Activated CD8-positive, alpha-beta memory T cell treated with anti-CD3 and anti-CD28 coated beads for 36 hours (primary cell): ENCODE data around the gene ATXN10. TPM values are rescaled to one million over a fixed set of nuclear protein-coding genes. Genes with fewer than 3 reads are reported as not detected.

Experiments used
- CTCF ChIA-PET: fragments of 350-600 bp; sonication (Branson Sonifier 250); formaldehyde crosslinking; loops from one replicate; lab custom pipeline; 2021; ENCODE audit warnings: antibody characterized with exemption; lab: Charles Lee
- POLR2A ChIA-PET: fragments of 350-600 bp; sonication (Branson Sonifier 250); formaldehyde crosslinking; loops from one replicate; lab custom pipeline; 2021; ENCODE audit warnings: antibody characterized with exemption; lab: Charles Lee
- total RNA-seq, 2 experiments: library from RNA; stranded (reverse); gene quantifications; one replicate each; pipeline ENCODE4 v1.2.3, GENCODE V29; 2021

The ATXN10 gene
- total RNA-seq, 2 experiments from 2014 or later, result 105 to 120 TPM

DNA sequence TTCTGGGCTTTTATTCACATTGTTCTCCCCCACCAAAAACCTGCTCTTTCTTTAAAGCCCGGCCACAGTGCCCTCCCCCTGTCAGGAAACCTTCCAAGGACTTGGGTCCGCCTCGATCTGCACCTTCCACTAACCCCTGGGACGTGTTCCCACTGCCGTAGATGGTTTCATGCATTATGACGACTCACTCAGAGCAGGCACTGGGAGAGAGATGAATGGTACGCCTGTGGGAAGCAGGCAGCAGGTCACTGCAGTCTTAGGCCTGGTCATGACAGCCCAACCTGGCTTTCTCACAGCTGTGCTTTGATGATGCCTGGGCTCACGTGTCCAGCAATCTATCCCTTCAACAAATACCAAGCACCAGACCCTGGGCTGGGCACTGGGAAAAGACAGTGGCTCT is 189.6 kb downstream of the ATXN10 start:
- CTCF ChIA-PET, result no interaction called here
- POLR2A ChIA-PET, result no interaction called here

DNA sequence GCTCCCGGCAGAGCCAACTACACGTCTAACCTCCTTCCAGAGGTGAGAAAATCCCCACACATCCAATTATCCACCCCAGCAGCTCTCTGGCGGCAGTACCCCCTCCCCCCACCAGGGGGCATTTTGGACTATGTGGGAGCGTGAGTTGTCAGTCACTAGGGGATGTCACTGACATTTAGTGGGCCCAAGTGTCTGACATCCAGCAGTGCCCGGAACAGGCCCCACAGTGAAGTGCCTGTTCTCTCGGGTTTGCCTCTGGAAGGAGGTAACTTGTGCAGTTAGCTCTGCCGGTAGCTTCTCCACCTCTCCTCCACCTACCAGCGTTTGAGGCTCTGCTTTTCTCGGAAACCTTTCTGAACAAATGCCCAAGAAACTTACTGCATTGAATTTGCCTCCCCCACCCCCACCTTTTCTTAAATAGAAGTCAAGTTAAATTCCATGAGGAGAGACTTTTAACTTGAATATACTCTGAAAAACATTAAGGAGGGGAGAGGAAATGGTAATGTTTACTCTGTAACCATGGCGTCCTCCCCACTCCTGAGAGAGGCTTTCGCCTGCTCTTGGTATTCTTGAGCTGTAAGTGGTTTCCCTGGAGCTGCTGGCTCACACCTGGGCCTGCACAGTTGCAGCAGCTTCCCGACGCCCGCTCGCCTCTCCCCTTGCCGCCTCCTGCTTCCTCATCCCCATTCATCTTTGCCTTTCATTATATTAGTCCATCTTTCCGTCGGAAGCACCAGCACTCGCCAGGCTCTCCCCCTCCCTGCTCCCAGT is 192.5 kb downstream of the ATXN10 start:
- POLR2A ChIA-PET, result no interaction called here

DNA sequence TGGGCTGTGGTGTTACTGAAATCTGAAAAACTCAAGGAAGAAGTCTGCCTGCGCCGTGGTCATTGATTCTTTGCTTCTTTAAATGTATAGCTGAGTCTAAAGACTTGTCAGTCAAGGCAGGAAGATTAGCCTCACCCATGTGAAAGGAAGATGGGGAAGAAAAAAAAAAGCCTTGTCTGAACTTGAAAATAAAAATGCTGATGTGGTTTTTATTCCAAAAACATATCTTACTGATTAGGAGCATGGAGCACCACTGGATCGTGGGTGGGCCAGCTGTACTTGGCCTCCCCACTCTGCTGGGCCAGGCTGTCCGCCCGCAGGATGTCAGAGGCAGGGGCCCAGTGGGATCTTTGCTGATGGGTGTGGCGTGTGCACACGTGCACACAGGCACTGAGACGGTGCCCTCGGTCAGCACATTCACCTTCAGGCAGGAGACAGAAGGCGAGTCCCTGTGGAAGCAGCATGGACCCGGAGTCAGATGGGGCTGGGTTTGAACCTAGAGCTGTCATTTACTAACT is 193.4 kb downstream of the ATXN10 start:
- CTCF ChIA-PET, result interaction anchor here (0.6 to 1.0 kb wide), 4 partner anchors 31 to 281 kb away, joined by 3 to 4 read pairs (median 4); no protein-coding TSS in a partner anchor
- POLR2A ChIA-PET, result no interaction called here

More for the DNA sequence above, 192.5 kb downstream of the ATXN10 start:
- CTCF ChIA-PET, result interaction anchor here (0.6 to 1.9 kb wide), 10 partner anchors 24 to 286 kb away, joined by 3 to 9 read pairs (median 4); no protein-coding TSS in a partner anchor

DNA sequence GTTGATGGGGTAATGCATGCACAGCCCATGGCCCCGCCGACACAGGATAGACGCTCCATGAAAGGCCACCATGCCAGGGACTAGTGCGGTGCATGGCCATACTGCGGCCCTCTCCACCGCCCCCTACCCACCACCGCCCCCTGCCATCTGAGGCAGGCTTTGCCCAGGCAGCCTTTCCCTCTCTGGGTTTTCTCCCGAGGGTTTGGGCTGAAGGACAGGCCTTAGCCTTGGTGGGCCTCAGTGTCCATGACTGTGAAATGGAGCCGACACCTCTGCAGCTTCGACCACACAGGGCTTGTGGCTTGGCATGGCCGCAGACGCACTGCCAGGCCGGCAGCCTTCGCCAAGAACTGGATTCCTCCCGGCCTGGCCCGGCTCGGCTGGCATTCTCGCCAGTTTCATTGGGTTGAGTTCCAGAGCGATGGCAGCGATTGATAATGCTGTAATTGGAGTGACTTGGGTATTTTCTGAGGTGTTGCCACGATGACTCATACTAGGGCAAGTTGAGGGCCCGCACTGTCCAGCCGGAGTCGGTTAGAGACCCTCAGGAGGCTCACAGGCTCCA is 194.0 kb downstream of the ATXN10 start:
- POLR2A ChIA-PET, result no interaction called here

DNA sequence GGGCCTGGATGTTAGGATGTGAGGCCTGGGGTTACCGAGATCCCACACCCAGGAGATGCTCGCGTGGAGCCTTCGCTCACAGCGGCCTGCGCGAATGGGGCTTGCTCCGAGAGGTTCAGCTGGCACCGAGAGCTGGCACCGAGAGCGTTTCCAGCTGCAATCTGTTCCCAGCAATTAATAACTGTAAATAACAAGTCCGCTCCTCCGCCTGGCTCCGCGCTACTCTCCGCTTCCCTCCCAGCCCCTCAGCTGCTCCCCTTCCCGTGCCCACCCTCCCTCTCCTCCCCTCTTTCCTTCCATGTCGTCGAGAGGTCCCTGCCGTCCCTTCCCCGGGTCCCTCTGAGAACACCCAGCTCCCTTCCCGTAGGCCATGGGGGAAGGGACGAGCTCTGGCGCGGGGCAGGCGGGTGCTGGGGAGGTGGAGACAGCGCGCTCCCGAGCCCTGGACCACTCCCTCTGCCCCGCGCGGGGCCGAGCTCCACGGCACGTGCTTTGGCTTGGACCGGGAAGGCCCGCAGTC is 194.6 kb downstream of the ATXN10 start:
- ChIA-PET POLR2A (no interaction called here), CTCF (interaction anchor here (1.1 kb wide), 1 partner anchor 288 kb away, joined by 3 read pairs; no protein-coding TSS in a partner anchor)

More for the DNA sequence above, 194.0 kb downstream of the ATXN10 start:
- CTCF ChIA-PET, result no interaction called here

DNA sequence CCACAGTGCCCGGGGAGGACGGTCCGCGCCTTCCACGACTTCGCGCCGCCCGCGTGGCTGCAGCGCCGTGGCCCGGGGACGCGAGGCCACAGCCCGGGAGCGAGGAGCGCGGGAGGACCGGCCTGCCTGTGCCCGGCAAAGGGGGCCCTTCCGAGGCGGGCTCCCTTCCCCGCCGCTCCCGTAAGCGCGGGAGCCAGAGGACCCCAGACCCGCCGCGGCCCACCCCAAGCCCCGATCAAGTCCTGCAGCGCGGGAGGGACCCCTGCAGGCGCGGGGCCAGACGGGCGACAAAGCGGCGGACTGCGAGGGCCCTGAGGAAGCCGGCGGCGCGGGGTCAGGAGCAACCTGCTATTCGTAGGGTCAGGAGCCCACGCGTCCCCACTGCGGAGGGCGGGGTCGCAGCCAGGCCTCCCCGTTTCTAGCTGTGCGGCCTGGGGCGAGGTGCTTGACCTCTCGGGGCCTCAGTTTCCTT is 195.0 kb downstream of the ATXN10 start:
- CTCF ChIA-PET, result interaction anchor here (1.1 kb wide), 1 partner anchor 288 kb away, joined by 3 read pairs; no protein-coding TSS in a partner anchor
- POLR2A ChIA-PET, result no interaction called here

DNA sequence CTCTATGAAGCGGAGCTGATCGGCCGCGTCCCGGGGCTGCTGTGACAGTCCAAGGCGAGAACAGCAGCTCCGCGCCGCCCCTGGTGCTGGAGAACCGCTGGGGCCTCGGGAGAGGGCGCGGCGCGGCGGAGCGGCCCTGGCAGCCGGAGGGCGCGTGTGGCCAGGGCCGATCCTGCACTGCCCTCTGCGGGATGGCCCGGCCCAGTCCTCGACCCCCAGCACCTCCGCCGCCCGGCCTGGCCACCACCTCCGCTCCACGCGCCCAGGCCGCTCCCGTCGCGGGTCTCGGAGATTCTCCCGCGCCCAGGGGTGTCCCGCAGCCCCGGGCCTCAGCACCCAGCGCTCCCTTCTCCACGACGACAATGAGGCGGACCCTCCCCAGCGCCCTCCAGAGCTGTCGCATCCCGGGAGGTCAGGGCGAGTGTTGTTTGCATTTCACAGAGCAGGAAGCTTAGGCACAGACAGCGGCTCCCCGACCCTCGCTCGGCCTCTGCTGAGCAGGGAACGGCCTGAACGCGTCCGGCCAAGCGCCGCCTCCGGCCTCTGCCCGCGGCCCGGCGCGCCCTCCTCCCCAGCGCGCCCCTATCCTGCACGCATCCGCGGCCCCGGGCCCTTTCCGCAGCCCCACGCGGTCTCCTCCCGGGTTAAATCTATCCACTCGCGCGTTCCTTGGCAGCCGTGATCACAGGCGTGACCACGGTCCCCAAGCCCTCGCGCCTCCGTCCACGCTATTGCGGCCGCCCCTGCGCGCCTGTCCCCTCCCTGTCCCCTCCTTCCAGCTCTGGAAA is 195.7 kb downstream of the ATXN10 start:
- CTCF ChIA-PET, result interaction anchor here (1.1 kb wide), 1 partner anchor 289 kb away, joined by 3 read pairs; no protein-coding TSS in a partner anchor

DNA sequence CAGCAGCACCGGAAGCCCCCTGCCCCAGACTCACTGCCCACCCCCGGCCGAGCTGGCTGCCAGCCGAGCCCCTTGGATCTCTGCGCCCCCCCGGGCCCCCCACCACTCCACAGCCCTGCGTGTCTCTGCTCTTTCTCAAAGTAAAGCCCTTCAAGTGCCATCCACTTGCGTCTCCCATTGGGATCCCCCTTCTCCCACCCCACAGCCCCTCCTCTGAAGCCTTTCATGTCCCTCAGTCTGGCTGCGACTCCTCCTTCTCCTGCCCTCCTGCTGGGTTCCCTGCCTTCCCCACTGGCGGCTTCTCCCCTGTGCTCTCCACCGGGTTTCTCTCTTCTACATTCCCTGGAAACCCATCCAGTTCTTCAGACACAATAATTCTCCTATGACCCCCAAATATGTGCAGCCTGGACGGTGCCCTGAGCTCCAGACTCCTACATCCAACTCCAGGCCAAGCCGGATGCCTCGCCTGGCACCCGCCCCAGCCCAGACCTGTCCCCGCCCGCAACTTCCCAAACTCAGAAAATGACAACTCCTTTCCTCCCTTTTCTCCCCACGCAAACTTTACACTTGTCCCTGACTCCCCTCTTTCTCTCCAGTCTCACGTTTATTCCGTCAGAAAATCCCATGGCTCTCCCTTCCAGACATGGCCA is 196.4 kb downstream of the ATXN10 start:
- CTCF ChIA-PET, result no interaction called here

More for the DNA sequence above, 195.7 kb downstream of the ATXN10 start:
- POLR2A ChIA-PET, result no interaction called here

DNA sequence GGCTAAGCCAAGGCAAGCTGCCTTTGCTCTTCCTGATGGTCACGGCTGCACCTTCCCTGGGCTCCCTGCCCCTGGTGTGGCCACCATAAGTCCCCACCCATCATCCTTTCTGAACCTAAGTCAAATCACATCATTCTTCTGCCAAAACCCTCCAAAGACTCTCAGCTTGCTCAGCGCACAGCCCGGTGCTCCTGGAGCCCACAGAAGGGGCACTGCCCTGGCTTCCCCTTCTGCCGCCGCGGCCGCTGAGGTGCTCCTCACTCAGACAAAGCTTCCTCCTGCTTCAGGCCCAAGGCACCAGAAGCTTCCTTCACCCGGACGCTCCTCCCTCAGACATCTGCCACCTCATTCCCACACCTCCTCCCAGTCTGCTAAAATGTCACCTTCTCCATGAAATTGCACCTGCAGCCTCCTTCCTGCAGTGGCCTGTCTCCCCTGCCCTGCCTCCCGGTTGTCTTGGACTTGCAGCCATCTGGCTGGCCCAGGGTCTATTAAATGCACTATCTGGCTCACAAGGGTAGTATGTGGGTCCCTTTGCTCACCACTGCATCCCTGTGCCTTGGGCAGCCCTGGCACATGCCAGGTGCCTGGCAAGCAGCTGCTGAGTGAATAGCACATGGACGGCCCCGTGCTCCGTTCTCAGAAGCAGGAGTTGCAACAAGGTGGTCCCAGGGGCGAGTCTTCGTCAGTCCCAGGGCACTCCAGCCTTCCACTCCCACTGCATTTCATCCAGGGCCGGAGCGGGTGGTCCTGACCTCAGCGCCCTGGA is 197.1 kb downstream of the ATXN10 start:
- CTCF ChIA-PET, result no interaction called here
- POLR2A ChIA-PET, result no interaction called here

More for the DNA sequence above, 196.4 kb downstream of the ATXN10 start:
- POLR2A ChIA-PET, result no interaction called here

DNA sequence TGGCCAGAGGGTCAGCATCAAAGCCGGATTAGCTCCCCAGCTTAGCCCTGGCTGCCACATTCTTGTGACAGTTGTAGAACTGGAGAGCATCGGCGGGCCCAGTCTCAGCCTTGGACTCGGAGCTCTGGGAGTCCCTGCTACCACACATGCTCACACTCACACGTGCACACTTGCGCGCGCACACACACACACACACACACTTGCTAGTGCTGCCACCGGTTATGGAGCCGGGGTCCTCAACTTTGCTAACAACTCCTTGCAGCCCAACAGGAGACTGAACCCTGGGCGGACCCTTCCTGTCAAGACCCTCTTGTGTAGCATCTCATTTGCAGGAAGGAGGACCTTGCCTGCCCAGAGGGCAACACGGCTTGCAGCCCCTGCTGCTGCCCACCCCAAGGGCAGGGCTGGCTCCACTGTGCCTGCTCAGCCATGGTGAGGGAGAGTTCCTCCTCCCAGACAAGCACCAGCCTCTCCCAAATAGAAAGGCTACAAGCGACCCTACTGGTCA is 197.8 kb downstream of the ATXN10 start:
- ChIA-PET POLR2A (no interaction called here), CTCF (interaction anchor here (1.0 kb wide), 1 partner anchor 224 kb away, joined by 3 read pairs; no protein-coding TSS in a partner anchor)

DNA sequence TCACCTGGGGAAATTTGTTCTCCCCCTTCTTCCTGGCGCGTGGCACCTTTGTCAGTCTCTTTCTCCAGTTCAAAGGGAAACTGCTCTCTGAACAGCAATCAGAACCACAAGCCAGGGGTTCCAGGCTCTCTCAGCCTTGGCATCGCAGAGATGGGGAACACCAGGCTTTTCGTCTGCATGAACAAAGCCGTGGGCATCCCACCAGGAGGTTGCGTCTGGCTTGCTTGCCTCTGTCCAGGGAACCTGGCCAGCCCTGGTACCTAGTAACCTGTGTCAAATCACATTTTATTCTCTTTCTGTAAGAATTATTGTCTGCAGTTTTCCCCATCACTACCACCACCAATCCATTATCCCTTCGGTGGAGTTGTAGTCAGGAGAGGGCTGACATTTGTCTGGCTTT is 198.4 kb downstream of the ATXN10 start:
- POLR2A ChIA-PET, result no interaction called here
- CTCF ChIA-PET, result interaction anchor here (1.0 kb wide), 1 partner anchor 225 kb away, joined by 3 read pairs; no protein-coding TSS in a partner anchor

DNA sequence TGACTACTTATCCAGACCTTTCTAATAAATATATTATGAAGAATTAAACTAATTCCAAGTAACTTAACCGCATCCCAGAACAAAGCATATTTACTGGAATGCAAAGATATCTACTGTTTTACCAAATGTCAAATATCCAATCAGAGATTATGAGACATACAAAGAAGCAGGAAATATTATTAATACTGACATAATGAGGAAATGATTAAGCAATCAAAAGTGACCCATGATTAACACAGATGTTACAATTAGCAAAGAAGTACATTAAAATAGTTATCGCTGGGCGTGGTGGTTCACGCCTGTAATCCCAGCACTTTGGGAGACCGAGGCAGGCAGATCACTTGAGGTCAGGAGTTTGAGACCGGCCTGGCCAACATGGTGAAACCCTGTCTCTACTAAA is 200.1 kb downstream of the ATXN10 start:
- ChIA-PET POLR2A (no interaction called here), CTCF (no interaction called here)

DNA sequence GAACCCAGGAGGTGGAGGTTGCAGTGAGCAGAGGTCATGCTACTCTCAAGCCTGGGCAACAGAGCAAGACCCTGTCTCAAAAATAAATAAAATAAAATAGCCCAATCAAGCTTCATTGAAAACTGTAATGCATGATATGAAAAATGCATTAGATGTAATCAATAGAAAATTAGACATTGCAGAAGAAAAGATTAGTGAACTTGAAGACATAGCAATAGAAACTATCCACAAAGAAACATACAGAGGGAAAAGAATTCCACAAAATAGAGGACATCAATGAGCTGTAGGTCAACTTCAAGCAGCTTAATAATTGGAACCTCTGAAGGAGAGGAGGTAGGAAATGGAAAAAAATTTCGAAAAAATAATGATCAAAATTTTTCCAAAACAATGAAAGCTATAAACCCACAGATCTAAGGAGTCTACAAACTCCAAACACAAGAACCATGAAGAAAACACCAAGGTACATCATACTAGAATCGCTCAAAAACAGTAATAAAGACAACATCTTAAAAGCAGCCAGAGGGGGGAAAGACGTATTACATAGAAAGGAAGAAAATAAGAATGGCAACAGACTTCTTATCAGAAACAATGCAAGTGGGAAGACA is 201.1 kb downstream of the ATXN10 start:
- CTCF ChIA-PET, result no interaction called here
- POLR2A ChIA-PET, result no interaction called here

DNA sequence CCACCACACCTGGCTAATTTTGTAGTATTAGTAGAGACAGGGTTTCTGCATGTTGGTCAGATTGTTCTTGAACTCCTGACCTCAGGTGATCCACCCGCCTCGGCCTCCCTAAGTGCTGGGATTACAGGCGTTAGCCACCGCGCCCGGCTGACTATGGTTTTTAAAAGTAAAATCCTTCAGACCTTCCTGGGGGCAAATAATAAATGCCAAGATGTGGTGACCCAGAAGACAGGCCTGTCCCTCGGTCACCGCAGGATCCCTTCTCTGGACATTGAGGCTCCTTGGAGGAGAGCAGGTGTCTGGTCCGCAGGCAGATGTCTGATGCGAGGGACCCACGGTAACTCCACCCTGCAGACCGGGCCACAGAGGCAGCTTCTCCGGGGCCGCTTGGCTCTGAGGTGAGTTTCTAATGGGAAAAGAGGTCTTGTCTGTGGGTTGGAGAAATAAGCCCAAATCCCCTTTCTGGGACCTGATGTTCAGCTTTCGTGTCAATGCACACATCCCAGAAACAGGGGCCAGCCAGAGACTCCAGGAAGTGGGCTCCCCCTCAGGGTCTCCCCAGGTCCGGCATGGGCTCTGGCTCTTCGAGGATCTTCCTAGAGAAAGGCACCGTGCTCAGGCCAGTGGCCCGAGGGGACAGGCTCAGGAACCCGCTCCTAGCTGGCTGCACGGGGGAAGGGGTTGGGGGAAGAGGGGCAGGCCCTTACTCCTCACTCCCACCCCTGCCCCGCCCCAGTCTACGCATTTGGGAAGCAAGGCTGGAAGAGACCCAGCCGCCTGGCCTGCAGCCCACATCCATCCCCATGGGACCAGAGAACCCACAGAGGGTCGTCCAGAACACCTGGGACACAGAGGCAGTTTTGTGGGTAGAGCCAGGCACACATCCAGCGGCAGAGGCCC is 204.8 kb downstream of the ATXN10 start:
- POLR2A ChIA-PET, result no interaction called here
- CTCF ChIA-PET, result no interaction called here

DNA sequence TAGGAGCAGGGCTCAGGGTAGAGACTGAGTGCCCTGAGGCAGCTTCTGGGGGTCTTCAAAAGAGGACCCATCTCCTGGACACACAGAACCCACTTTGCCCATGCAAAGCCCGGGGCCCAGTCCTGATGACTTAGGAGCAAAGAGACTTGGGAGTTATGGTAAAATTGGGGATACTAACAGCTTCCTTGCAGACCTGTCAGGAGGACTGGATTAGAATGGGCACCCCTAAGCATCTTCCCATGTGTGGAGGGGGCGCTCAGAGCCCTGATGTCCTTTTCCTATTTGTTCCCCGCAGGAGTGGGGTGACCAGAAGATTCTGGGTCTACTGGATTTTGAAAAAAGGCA is 205.4 kb downstream of the ATXN10 start:
- ChIA-PET POLR2A (no interaction called here), CTCF (no interaction called here)

DNA sequence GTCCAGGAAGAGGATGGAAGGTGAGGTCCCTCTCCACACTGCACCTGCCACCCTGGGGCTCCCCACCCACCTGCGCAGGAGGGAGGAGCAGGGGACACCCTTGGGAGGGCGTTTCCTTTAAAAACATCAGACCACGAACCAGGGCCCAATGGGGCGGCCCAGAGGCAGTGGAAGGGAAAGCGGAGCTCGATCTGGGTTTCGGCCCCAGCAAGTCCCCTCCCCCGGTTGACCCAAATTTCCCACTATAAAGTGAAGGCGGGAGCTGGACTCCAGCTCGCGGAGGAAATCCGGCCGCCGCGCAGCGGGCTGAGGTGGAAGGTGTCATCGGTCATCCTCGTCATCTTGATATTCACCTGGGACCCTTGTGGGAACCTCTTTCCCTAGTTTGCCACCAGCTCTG is 206.0 kb downstream of the ATXN10 start:
- CTCF ChIA-PET, result no interaction called here
- POLR2A ChIA-PET, result no interaction called here
